ENCODE results near the gene PRDM15.

DNA sequence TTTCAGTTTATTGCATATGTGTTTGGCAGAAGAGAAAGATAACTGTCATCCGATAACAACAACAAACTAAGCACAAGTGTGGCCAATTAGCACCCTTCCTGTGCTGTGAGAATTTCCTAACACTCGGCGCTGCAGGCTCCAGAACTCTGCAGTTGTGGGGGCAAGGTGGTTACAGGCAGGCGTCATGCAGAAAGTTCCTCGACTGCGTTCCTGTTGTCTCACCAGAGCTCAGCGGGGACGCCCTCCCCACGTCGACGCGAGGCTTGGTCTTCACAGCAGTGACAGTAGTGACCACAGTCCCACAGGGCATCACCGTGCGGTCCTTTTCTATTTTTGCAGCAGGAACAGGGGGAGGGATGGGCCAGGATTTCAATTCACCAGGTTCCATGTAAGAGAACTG is 27.6 kb upstream of the PRDM15 start:
- TF ChIP-seq, protein P1, sequence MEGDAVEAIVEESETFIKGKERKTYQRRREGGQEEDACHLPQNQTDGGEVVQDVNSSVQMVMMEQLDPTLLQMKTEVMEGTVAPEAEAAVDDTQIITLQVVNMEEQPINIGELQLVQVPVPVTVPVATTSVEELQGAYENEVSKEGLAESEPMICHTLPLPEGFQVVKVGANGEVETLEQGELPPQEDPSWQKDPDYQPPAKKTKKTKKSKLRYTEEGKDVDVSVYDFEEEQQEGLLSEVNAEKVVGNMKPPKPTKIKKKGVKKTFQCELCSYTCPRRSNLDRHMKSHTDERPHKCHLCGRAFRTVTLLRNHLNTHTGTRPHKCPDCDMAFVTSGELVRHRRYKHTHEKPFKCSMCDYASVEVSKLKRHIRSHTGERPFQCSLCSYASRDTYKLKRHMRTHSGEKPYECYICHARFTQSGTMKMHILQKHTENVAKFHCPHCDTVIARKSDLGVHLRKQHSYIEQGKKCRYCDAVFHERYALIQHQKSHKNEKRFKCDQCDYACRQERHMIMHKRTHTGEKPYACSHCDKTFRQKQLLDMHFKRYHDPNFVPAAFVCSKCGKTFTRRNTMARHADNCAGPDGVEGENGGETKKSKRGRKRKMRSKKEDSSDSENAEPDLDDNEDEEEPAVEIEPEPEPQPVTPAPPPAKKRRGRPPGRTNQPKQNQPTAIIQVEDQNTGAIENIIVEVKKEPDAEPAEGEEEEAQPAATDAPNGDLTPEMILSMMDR (IDR thresholded peaks at IDR 0.05), result no peak
- no peak for TF ChIP-seq POLR2AphosphoS5 (IDR thresholded peaks at IDR 0.05)
